HG02610 (cell line): Measurements from ENCODE around the gene TMEM44.
A peak's percentile ranks its signal among the peaks of the same experiment; 100 is the strongest.

Experiments used
- ATAC-seq: cut with Tn5 transposase; IDR thresholded peaks from one replicate; pipeline ENCODE4 v1.9.1; 2021; ENCODE audit warnings: mild to moderate bottlenecking, moderate library complexity; ENCODE audit not compliant: unreplicated experiment

The TMEM44 gene

GRCh38 chr3:194582196-194582905 lies 50.9 kb downstream of the TMEM44 start:
- no peak for ATAC-seq

DNA sequence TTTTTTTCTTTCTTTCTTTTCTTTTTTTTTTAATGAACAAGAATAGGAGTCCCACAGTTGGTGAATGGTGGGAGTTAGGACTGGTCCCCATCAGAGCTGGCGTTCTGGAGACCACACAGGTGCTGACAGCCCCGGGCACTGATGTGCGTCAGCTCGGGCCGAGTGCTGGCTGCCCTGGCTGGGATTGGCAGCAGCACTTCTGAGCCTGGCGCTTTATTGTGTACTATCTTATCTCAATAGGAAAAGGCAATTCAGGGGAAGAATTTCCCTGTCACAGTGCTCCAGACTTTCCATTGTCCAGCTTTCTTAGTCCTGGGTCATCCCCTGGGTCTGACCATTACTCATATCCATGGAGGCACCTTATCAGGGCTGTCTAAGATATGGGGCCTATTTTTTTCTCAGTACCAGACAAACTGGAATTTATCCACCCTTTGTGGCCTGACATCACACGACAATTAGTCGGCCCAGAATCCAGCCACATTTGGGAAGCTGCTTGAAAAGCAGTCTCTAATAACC lies 54.1 kb downstream of the TMEM44 start:
- ATAC-seq: no peak

DNA sequence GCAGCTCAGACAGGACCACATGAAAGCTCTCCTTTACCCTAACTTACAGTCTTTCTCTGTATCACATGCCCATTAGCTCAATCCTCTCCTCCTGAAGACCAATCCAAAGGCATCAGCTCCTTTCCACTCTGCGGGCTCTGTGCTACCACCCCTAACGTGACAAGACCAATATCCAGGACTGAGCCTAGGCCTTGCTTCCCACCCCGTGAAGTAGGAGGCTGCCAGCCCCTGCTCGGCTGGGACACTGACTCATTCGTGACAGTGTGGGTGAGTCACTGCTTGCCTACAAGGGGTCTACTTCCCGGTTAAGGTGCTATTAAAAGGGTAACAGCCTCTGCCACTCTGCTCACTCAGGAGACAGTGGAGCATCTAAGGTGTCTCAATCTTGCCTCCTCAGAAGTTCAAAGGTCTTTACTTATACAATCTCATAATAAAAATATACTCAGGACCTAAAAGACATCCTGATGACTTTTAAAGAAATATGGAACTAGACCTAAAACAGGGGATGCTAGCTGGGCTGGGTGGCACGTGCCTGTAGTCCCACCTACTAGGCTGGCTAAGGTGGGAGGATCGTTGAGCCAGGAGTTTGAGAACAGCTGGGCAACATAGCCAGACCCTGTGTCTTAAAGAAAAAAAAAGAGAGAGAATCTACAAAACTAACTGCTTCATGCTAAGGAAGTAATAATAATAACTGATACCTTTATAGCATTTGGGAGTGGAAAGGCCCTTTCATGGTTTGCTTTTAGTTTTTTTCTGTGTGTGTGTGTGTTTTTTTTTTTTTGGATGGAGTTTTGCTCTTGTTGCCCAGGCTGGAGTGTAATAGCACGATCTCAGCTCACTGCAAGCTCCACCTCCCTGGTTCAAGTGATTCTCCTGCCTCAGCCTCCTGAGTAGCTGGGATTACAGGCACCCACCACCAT lies 55.0 kb downstream of the TMEM44 start:
- ATAC-seq: no peak

- ATAC-seq: no peak
Observed at GRCh38 chr3:194575484-194576210, 57.6 kb downstream of the TMEM44 start.

DNA sequence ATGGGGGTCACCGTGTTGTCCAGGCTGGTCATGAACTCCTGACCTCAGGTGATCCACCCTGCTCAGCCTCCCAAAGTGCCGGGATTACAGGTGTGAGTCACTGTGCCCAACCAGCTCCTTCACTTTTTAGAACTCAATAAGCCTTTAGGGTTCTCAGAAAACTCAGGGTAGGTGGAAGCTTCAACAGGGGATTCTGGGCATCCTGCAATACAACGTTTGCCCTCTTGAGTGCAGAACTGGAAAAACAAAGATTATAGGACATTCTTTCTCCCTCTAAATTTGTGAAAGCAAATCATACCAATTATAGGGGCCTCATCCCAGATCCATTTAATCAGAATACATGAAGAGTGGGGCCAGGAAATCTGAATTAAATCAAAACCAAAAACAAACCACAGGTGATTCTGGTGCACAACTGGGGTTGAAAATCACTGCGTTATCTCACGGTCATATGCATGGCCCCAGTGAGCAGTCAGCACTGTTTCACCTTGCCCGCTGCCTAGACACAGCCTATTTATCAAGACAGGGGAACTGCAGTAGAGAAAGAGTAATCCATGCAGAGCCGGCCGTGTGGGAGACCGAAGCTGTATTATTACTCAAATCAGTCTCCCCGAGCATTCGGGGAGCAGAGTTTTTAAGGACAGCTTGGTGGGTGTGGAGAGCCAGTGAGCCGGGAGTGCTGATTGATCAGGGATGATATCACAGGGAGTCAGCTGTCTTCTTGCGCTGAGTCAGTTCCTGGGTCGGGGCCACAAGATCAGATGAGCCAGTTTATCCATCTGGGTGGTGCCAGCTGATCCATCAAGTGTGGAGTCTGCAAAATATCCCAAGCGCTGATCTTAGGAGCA lies 58.4 kb downstream of the TMEM44 start:
- no peak for ATAC-seq

DNA sequence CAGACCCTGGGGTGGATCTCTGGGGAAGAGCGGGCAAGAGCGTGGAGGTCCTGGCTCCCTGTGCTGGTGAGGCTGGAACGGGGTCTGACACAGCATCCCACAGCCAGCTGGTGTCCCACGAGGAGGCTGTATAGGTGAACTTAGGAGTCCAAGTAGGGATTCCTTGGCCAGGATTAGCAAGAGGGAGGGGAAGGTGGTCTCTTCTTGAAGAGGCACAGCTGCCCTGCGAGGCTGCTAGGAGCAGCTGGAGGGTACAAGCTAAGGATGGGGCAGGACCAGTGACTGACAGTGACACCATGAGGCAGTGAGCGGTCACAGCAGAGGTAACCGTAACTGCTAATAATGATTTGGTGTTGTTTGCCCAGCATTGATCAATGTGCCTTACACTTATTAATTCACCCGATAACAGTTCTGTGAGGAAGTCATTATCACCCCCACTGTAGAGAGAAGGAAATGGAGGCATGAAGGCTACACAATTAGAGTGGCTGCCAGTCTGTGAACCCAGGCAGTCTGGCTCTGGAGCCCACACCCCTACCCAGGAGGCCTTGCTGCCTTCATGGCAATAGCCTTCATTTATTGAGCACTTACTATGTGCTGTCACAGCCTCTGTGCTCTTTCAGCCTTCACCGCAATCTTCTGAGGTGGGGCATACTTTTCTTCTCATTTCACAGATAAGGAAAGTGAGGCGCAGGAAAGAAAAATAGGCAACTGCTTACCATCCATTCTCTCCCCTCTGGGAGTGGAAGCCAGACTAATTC lies 59.4 kb downstream of the TMEM44 start:
- peak; percentile 77 for ATAC-seq

GRCh38 chr3:194572944-194573491 lies 60.2 kb downstream of the TMEM44 start:
- no peak for ATAC-seq

DNA sequence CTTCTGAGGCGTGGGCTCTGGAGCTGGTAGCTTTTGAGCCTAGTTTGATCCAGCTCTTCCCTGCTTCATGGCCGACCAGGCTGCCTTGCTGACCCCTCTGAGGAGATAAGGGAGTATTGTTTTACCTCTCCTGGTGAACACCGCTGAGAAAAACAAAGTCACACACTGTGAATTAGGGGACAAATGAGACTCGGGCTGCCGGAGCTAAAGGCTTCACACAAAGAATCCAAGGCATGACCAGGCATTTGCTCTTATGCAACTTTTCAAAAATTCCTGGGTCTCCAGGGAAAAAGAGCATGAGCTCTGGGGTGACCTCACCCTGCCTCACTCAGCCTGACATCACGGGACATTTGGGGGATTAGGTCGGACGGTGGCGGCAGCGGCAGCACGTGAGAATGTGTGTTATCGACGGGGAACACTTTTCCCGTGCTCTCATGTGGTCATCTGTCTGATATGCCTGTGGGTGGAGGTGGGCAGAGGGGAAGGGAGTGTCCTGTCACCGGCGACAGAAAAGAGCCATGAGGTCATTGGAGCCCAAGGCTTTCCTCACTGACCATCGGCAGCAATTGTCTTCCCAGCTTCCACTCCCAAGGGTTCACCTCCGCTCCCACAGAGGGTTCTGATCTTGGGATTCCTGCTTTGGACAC lies 61.0 kb downstream of the TMEM44 start:
- ATAC-seq: no peak

GRCh38 chr3:194571491-194572142 lies 61.6 kb downstream of the TMEM44 start:
- no peak for ATAC-seq

GRCh38 chr3:194570898-194571297 lies 62.3 kb downstream of the TMEM44 start:
- ATAC-seq: no peak

GRCh38 chr3:194570235-194570634 lies 63.0 kb downstream of the TMEM44 start:
- no peak for ATAC-seq

DNA sequence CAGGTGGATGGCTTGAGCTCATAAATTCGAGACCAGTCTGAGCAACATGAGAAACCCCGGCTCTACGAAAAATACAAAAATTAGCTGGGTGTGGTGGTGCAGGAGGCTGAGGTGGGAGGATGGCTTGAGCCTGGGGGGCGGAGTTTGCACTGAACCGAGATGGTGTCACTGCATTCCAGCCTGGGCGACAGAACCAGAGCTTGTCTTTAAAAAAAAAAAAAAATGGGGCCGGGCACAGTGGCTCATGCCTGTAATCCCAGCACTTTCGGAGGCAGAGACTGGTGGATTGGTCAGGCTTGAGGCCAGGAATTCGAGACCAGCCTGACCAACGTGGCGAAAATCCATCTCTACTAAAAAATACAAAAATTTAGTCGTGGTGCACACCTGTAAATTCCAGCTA lies 64.0 kb downstream of the TMEM44 start:
- no peak for ATAC-seq

DNA sequence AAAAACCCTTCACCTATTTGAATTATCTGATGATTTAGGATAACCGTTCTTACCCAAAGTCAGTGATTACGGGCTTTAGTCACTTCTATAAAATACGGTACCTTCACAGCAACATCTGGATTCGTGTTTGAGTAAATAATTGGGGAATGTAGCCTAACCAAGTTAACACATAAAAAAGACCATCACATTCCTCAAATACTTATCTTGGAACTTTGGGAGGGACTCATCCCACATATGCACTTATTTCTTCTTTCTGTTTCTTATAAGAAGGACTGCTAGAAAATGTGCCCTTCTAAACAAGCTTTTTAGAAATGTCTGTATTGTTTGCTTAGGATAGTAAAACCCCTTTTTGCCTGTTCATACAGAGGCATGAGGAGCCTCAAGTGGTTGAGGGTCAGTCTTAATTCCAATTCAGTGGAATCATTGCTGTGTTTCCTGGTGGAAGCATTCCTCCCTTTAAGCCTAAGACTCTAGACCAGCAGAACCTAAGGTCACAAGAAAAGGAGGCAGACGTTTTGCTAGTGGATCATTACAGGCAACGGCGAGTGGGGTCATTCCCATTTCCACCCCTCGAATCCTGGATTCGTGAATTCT lies 67.5 kb downstream of the TMEM44 start:
- no peak for ATAC-seq

DNA sequence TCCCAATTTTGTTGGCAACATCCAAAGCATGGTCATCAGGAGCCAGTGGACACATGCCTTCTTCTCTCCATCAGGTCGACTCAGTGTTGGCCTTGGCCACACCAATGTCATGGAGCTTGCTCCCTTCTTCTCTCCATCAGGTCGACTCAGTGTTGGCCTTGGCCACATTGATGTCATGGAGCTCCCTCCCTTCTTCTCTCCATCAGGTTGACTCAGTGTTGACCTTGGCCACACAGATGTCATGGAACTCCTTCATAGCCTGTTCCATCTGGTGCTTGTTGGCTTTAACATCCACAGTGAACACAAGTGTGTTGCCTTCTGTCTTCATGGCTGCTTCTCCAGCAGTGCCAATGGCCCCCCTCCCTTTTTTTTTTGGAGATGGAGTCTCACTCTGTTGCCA lies 70.2 kb downstream of the TMEM44 start:
- no peak for ATAC-seq

GRCh38 chr3:194561306-194561974 lies 71.8 kb downstream of the TMEM44 start:
- no peak for ATAC-seq

GRCh38 chr3:194560047-194560446 lies 73.2 kb downstream of the TMEM44 start:
- no peak for ATAC-seq

GRCh38 chr3:194559530-194559929 lies 73.7 kb downstream of the TMEM44 start:
- ATAC-seq: no peak
